Upper lobe of right lung (tissue), 1 donor: ENCODE data around the gene CCSER2. TPM values are rescaled to one million over a fixed set of nuclear protein-coding genes. Genes with fewer than 3 reads are reported as not detected.

Experiments
- ATAC-seq: fragments of 200-7000 bp; cut with Tn5 transposase; one replicate; pipeline ENCODE4 v1.9.1; 2020; ENCODE audit warnings: mild to moderate bottlenecking, moderate library complexity
- DNase-seq: peaks from one replicate; pipeline ENCODE4 v3.0.0-alpha.2; 2020
- H3K27ac ChIP-seq: fragments of 200-600 bp; one replicate; pipeline ENCODE4 v1.8.0; 2022
- H3K27me3 ChIP-seq: fragments of 200-600 bp; one replicate; pipeline ENCODE4 v1.8.0; 2022; ENCODE audit warnings: mild to moderate bottlenecking
- H3K36me3 ChIP-seq: fragments of 200-600 bp; one replicate; pipeline ENCODE4 v1.8.0; 2022
- H3K4me1 ChIP-seq: fragments of 200-600 bp; one replicate; pipeline ENCODE4 v1.8.0; 2022
- H3K4me3 ChIP-seq: fragments of 200-600 bp; one replicate; pipeline ENCODE4 v1.8.0; 2022; ENCODE audit warnings: mild to moderate bottlenecking
- H3K9me3 ChIP-seq: fragments of 200-600 bp; one replicate; pipeline ENCODE4 v1.8.0; 2022
- CTCF ChIP-seq: fragments of 200-600 bp; IDR thresholded peaks from one replicate; pipeline ENCODE4 v1.8.0; 2022; ENCODE audit warnings: antibody characterized with exemption
- intact Hi-C: fragments of 100-400 bp; cut with DNase I; formaldehyde crosslinking; loops from one replicate; pipeline ENCODE4 v1.11.0; 2022
- total RNA-seq: library from RNA; stranded (reverse); fragmentation: NEBNext Ultra II Directional; extraction: Animal tissue kit (Norgen Biotek cat#: 25700); gene quantifications from one replicate; pipeline ENCODE4 v1.2.1, GENCODE V29; 2021
- donor health status: DM: no; HTN: yes; CAD: no; lungs with severe emphysema.

CCSER2 gene
- total RNA-seq, 1 donor from 2014 or later, result 74.4 TPM

- H3K27me3 ChIP-seq, result no peaks in the 10 kb centered on the region
- no peak for TF ChIP-seq CTCF
- DNase-seq (no peak), ATAC-seq (no peak)
- H3K27ac ChIP-seq, result no peak overlapping the region
- intact Hi-C loops, result no loop called here
- peaks cover 21% of the 10 kb centered on the region for H3K36me3 ChIP-seq
- H3K9me3 ChIP-seq, result no peaks in the 10 kb centered on the region
- no peak overlapping the region for H3K4me3 ChIP-seq
- H3K4me1 ChIP-seq, result no peaks in the 10 kb centered on the region
Measured at GRCh38 chr10:84517554-84517953, 189.2 kb downstream of the CCSER2 start.

GRCh38 chr10:84519235-84519634 is 190.8 kb downstream of the CCSER2 start:
- Histone ChIP-seq H3K4me3 (no peak overlapping the region), H3K4me1 (no peaks in the 10 kb centered on the region), H3K27ac (no peak overlapping the region), H3K36me3 (peaks cover 8% of the 10 kb centered on the region), H3K9me3 (no peaks in the 10 kb centered on the region), H3K27me3 (no peaks in the 10 kb centered on the region)
- intact Hi-C loops, result no loop called here
- no peak for ATAC-seq
- TF ChIP-seq CTCF, result no peak
- no peak for DNase-seq

GRCh38 chr10:84521013-84521412 is 192.6 kb downstream of the CCSER2 start:
- Histone ChIP-seq H3K27me3 (no peaks in the 10 kb centered on the region), H3K9me3 (no peaks in the 10 kb centered on the region), H3K4me3 (no peak overlapping the region), H3K27ac (no peak overlapping the region), H3K36me3 (no peaks in the 10 kb centered on the region), H3K4me1 (no peaks in the 10 kb centered on the region)
- no peak for ATAC-seq
- no peak for DNase-seq
- no peak for TF ChIP-seq CTCF
- intact Hi-C loops, result no loop called here

- H3K27ac ChIP-seq, result no peak overlapping the region
- H3K36me3 ChIP-seq, result no peaks in the 10 kb centered on the region
- no peaks in the 10 kb centered on the region for H3K9me3 ChIP-seq
- DNase-seq (no peak), ATAC-seq (no peak)
- intact Hi-C loops, result no loop called here
- no peak for TF ChIP-seq CTCF
- H3K27me3 ChIP-seq, result no peaks in the 10 kb centered on the region
- H3K4me1 ChIP-seq, result no peaks in the 10 kb centered on the region
- no peak overlapping the region for H3K4me3 ChIP-seq
Measured at GRCh38 chr10:84521468-84521867, 193.1 kb downstream of the CCSER2 start.

- Histone ChIP-seq H3K4me3 (no peak overlapping the region), H3K27ac (no peak overlapping the region), H3K9me3 (no peaks in the 10 kb centered on the region), H3K27me3 (no peaks in the 10 kb centered on the region), H3K4me1 (no peaks in the 10 kb centered on the region), H3K36me3 (no peaks in the 10 kb centered on the region)
- intact Hi-C loops, result no loop called here
- ATAC-seq (no peak), DNase-seq (no peak)
- TF ChIP-seq CTCF, result no peak
Measured at GRCh38 chr10:84522612-84523462, 194.4 kb downstream of the CCSER2 start.
